HG03565 (cell line): Measurements from ENCODE around the gene TATDN3.
A peak's percentile ranks its signal among the peaks of the same experiment; 100 is the strongest.
"Not testable (repeated sequence)": the region's sequence is repeated elsewhere in the genome, so short reads cannot be mapped to it uniquely, and the experiment has no call there.

Source experiments
- ATAC-seq: cut with Tn5 transposase; IDR thresholded peaks from one replicate; pipeline ENCODE4 v1.9.1; 2021; ENCODE audit warnings: mild to moderate bottlenecking, moderate library complexity; ENCODE audit not compliant: unreplicated experiment

TATDN3 gene, protein sequence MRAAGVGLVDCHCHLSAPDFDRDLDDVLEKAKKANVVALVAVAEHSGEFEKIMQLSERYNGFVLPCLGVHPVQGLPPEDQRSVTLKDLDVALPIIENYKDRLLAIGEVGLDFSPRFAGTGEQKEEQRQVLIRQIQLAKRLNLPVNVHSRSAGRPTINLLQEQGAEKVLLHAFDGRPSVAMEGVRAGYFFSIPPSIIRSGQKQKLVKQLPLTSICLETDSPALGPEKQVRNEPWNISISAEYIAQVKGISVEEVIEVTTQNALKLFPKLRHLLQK

DNA sequence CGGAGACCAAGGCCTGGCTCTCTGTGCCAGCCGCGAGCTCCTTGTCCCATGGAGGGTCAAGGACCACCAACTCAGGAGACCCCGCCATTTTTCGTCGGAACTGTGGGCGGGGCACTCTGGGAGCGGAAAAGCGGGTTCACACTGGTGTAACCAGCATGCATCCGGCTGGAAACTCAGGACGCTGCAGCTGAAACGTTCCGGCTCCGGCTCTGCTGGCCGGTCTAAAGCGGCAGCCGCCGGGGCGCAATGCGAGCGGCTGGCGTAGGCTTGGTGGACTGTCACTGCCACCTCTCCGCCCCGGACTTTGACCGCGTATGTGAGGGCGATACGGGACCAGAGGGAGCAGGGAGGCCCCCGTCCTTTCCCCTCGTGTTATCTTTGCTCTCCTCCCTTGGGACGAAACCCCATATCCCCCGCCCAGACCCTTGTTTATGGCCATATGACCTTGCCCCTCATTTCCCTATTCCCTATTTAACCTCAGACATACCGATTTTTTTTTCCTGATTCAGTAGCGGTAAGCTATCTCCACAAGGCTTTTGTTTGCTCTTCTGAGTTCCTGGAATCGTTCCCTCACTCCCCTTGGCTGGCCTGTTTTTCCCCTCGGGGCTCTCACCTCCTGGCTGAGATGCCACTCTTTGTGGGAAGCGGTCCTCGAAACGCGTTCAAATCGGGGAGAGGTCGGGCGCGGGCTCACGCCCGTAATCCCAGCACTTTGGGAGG is at the start of gene TATDN3, which contains the start of gene NSL1:
Gene TATDN3, plus strand, starts transcription at position 219 of the 720 bp plus-strand sequence. Its CDS starts 28 bp downstream, at position 247.
Gene NSL1, minus strand, starts transcription at position 102 of the 720 bp plus-strand sequence. Its CDS starts 14 bp downstream, at position 88.
- peak; percentile 66 for ATAC-seq

DNA sequence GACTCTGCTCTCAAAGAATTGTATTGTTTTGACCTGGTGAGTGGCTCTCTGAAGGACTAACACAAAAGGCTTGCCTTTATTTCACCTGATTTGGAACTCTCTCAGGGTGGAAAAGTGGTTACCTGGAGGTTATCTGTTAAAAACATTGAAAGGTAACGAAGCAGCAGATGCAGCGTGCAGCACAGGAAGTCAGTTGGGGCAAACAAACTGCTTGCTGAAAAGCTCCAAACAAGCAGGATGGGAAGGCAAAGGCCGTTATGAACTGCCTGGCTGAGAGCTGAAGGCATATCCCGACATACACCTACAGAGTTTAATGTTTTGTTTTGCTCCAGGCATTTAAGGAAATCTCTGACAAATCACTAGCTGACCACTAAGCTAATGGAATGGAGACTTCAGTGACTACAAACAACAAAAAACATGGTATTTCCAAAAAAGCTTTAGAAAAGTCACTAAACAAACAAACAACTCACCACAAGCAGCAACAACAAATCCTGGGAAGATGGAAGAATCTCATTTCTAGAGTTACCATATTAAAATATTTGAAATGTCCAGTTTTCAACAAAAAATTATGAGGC is 47.7 kb upstream of the TATDN3 start:
- ATAC-seq, result no peak

DNA sequence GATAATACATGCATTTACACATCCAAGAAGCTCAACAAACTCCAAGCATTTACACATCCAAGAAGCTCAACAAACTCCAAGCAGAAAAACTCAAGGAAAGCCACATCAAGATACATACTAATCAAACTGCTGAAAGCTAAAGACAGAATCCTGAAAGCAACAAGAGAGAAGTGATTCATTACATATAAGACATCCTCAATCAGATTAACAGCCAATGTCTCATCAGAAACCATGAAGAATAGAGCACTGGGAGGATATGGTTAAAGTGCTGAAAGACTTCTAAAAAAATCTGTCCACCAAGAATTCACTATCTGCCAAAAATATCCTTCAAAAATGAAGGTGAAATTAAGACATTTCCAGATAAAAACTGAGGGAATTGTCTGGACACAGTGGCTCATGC is 46.4 kb upstream of the TATDN3 start:
- no peak for ATAC-seq

DNA sequence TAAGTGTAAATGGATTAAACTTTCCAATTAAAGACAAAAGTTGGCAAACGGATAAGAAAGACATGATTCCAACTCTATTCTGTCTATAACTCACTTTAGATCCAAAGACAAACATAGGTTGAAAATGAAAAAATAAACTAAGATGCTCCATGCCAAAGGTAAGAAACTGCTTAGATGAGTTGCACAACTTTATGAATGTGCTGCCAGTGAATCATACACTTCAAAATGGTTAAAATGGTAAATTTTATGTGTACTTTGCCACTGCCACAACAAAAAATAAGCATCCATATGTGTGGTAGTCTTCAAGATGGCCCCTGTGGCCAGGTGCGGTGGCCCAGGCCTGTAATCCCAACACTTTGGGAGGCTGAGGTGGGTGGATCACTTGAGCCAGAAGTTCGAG is 45.1 kb upstream of the TATDN3 start:
- no peak for ATAC-seq

DNA sequence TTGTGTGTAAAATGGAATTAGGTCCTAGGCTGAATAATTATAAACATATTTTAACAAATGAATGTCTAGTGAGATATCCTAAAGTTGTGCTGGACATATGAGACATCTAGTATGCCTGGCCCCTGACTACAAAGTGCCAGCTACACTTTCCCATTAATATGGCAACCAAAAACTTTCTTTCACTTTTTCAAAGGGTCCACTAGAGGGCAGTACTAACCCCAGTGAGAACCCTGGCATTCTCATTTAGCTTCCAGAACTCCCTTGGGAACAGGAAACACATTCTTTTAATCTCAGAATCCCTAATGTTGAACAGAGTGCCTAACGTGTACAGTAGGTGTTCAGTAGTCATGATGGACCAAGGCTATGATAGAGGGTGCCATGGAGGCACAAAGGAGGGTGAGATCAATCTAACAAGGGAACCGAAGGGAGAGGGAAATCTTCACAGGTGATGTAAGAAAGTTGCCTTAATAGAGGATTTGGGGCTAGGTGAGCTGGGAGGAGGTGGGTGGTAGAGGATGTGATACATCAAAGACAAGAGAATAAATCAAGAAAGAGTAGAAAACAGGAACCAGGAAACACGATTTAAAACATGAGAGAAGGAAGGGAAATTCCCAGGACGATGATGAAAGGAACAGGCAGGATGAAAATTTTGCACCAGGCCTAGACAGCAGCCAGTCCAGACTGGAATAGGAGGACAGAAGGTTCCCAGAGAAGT is 41.7 kb upstream of the TATDN3 start:
- no peak for ATAC-seq

DNA sequence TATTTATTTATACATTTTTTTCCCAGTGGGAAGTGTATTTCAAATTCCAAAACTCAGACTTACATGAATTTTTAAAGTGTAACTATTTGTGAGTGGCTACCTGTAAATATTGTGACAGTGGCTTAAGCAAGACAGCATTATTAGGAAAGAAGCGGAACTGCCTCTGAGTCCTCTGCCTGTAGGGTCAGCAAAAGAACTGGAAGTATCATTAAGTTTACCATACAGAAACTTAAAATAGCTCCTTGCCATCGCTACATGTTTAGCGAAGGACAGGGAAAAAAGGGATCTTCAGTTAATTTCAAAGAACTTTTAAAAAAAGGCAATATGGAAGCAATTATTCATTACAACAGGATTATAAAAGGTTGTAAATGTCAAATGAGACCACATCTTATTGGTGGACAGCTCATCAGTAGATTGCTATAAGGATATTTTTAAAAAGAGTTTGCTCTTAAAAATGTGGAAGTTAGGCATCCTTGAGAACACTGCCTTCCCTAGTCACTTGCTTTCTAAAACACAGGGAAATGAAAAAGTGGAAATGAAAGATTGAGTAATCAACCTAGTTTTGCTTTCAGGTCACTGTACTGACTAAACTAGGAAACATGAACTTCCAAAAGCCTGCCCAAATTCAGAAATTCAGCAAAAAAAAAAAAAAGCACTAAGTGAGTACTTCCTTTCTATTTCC is 39.3 kb upstream of the TATDN3 start:
- ATAC-seq, result no peak

DNA sequence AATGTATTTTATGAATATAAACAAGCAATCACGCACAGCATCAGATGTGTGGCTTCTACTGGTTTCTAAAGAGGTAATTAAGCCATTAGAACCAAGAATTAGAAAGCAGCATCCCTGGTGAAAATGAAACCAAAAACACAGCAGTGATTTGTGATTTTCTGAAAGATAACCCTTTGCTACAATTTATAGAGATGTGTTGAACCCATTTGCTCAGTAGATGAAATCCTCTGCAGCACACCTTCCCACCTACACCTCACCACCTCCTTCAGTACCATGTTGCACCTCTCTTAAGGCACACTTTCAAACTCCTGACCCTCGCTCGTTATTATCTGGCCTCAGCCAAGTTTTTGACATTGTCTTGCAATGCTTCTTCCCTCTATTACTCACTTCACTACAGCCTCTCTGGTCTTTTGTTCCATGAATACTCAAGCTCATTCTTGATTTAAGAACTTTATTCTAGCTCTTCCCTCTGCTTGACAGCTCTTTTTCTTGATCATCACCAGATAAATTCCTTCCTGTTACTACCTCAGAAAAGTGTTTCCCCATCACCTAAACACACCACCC is 38.7 kb upstream of the TATDN3 start:
- ATAC-seq, result no peak

DNA sequence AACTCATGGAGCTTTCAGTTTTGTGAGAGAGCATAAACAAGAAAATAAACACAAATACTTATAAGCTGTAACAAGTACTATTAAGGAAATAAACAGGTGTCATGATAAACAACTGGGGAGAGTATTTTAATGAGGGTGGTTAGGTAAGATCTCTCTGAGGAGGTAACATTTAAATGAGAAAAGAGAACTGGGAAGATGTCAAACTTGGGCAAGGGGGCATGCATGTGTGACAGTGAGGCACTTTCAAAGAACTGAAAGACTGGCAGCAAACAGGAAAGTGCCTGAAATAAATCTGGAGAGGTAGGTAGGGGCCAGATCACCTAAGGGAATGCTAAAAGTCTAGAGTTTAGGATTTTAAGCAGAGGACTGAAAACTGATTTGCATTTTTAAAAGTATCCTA is 37.9 kb upstream of the TATDN3 start:
- ATAC-seq, result no peak

DNA sequence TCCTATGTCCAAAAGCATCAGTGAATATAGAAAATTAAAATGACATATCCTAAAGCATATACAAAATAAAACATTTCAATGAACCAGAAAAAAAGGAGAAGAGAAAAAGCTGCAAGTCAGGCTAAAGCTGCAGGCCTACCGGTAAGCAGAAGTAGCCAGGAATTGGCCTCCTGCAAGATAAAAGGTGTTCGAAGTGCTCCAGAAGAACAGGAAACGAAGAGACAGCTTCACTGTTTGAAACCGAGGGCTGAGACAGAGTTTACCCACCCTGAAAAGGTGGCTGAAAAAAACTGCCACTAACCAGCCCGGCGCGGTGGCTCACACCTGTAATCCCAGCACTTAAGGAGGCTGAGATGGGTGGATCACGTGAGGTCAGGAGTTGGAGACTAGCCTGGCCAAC is 37.5 kb upstream of the TATDN3 start:
- no peak for ATAC-seq

DNA sequence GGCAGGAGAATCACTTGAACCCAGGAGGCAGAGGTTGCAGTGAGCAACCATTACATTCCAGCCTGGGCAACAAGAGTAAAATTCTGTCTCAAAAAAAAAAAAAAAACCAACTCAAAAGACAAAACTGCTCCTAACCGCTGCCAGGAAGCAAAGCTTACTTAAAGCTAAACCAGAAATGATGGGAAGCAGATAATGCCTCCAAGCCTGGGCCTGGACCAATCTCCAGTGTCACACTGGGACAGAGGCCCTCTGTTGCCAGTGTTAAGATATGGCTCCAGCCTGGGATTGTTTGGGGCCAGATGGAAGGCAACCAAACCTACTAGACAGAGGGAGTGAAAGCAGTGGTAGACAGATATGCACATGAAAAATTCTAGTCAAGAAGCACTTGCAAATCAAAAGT is 37.0 kb upstream of the TATDN3 start:
- ATAC-seq, result no peak

DNA sequence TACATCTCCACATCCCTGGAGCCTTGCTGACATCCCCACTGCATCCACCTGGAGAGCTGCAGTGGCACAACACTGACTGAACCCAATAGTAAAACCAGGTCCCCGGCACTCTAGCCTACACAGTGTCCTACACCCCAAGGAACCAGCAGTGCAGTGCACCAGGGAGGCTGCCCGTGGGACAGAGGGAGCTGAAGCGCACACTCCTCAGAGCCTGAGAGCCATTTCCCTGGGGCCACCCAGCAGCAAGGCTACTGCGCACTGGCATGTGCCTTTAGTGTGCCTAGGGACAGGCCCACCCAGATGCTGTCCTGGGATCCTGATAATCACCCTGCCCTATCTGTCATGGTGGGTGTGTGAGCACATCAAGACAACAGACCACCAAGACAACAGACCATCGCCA is 32.0 kb upstream of the TATDN3 start:
- no peak for ATAC-seq

DNA sequence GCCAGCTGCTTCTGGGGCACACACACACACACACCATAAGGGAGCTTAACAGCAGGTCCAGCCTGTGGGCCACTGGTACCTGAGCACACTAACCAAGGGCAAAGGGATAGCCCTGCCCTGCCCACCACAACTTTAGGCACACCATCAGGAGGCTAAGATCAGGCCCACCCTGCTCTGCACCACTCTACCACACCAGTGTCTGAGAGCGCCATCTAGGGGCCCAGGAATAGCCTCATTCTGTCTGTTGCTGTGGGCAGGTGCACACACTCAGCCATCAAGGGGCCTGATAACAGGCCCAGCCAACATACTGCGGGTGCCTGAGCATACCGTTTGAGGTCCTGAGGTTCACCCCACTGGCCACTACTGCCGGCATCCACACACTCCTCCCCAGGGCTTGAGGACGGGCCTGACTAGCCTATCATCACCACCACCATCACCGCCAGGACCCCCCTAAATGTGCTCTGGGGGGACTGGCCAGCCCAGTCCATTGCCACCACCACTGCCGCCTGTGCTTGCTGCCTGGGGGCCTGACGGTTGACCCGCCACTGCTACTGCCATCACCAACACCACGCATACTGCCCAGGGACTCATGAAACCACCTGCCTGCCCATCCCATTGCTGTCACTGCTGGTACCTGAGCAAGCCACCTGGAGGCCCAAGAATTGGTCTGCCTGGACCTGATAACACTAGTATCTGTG is 31.4 kb upstream of the TATDN3 start:
- ATAC-seq, result no peak

DNA sequence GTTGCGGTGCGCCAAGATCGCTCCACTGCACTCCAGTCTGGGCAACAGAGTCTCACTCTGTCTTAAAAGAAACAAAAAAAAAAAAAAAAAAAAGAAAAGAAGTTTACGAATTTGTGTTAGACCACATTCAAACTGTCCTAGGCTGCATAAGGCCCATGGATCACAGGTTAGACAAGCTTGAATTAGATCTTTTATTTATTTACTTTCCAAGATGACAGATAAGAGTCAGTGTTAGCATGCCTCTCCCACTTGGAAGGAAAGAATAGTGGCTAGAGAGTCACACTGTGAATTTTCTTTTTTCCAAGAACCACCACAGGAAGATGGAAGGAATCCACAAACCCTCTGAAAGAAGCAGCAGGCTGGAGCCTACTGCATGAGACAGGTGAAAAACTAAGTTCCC is 29.5 kb upstream of the TATDN3 start:
- no peak for ATAC-seq

DNA sequence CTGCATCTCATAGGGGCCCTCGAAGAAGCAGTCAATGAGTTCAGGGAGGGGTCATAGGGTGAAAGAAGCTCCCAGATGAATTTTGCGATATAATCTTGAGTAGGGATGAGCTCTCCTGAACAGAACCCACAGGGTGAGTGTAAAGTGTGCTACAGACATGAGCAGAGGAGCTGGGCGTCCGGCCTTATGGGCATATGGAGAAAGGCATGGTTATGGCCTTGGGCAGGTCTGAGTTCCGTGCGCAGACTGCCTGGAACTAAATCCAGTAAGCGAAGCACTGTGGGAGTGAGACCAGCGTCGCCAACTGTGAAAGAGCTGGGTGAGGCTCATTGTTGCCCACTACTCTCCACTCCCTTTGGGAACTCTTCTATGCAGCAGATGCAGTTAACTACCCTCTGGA is 28.9 kb upstream of the TATDN3 start:
- no peak for ATAC-seq

DNA sequence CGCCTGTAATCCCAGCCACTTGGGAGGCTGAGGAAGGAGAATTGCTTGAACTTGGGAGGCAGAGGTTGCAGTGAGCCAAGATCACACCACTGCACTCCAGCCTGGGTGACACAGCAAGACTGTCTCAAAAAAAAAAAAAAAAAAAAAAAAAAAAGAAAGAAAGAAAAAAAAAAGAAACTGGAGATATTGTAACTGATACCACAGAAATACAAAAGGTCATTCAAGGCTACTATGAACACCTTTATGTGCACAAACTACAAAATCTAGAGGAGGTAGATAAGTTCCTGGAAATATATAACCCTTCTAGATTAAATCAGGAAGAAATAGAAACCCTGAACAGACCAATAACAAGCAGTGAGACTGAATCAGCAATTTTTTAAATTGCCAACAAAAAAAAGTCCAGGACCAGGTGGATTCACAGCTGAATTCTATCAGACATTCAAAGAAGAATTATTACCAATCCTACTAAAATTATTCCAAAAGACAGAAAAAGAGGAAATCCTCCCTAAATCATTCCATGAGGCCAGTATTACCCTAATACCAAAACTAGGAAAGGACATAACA is 26.9 kb upstream of the TATDN3 start:
- ATAC-seq, result not testable (repeated sequence)

DNA sequence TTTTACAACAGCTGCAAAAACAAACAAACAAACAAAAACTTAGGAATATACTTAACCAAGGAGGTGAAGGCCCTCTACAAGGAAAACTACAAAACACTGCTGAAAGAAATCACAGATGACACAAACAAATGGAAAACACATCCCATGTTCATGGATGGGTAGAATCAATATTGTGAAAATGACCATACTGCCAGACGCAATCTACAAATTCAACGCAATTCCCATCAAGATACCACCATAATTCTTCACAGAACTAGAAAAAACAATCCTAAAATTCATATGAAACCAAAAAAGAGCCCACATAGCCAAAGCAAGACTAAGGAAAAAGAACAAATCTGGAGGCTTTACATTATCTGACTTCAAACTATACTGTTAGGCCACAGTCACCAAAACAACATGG is 24.9 kb upstream of the TATDN3 start:
- ATAC-seq, result not testable (repeated sequence)

DNA sequence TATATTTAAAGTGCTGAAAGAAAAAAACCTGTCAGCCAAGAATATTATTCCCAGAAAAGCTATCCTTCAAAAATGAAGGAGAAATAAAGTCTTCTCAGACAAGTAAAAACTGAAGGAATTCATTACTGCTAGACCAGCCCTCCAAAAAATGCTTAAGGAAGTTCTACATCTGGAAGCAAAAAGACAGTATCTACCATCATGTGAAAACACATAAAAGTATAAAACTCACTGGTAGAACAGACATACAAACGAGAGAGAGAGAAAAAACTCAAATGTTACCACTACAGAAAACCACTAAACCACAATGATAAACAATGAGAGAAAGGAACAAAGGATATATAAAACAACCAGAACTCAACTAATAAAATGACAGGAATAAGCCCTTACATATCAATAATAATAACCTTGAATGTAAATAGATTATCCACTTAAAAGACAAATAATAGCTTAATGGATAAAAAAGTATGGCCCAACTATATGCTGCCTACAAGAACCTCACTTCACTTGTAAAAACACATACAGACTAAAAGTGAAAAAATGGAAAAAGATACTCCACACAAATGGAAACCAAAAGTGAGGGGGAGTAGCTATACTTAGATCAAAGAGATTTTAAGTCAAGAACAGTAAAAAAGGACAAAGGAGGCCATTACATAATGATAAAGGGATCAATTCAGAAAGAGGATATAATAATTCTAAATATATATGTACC is 22.1 kb upstream of the TATDN3 start:
- peak; percentile 41 for ATAC-seq

DNA sequence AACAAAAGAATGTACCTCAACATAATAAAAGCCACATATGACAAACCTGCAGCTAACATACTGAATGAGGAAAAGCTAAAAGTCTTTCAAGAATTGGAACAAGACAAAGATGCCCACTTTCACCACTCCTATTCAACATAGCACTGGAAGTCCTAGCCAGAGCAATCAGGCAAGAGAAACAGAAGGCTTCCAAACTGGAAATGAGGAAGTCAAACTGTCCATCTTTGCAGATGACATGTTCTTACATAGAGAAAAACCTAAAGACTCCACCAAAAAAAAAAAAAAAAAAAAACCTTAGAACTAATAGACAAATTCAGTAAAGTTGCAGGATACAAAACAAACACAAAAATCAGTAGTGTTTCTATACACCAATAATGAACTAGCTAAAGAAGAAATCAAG is 20.4 kb upstream of the TATDN3 start:
- ATAC-seq, result no peak

DNA sequence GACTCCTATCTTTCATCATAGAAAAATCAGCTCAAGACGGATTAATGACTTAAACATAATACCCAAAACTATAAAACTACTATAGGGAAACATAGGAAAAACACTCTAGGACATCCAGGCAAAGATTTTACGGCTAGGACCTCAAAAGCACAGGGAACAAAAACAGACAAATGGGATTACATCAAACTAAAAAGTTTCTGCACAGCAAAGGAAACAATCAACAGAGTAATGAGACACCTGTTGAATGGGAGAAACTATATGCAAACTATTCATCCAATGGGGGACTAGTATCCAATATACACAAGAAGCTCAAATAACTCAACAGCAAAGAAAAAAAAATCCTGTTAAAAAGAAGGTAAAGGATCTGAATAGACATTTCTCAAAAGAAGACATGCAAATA is 18.7 kb upstream of the TATDN3 start:
- ATAC-seq, result no peak
